B cell (primary cell): ENCODE results near the gene CCT6B.

Experiments
- CTCF ChIP-seq: fragments of 200-600 bp; IDR thresholded peaks from one replicate; pipeline ENCODE4 v1.8.0; 2022; ENCODE audit warnings: antibody characterized with exemption, mild to moderate bottlenecking
- EZH2 ChIP-seq: IDR thresholded peaks from 2 replicates; pipeline ENCODE4 v1.6.1; 2012; ENCODE audit warnings: borderline replicate concordance, low read depth, mild to moderate bottlenecking, moderate library complexity, low read length; ENCODE audit not compliant: insufficient read depth, poor library complexity, severe bottlenecking

GRCh38 chr17:34926661-34927060, 34.6 kb downstream of the CCT6B start:
- no peak for TF ChIP-seq EZH2
- no peak for TF ChIP-seq CTCF
